Esophagus muscularis mucosa (tissue), 4 donors: ENCODE data around the gene CFAP161. TPM values are rescaled to one million over a fixed set of nuclear protein-coding genes. Genes with fewer than 3 reads are reported as not detected.

Source experiments
- DNase-seq: peaks from one replicate; pipeline ENCODE4 v3.0.0-alpha.2; 2017; ENCODE audit errors: extremely low spot score
- H3K27ac ChIP-seq, 4 donors: fragments of 200-600 bp; sonication (generic); replicated peaks in 1 of 4; 1 replicate in 3 of 4; 2 replicates in 1 of 4; pipeline ENCODE4 v1.5.1; 2016 to 2019; ENCODE audit warnings: mild to moderate bottlenecking in 1 of 4
- H3K27me3 ChIP-seq, 4 donors: fragments of 200-600 bp; sonication (generic); one replicate each; pipeline versions ENCODE4 v1.5.1 to v1.6.0; 2016 to 2019
- H3K36me3 ChIP-seq, 4 donors: fragments of 200-600 bp; sonication (generic); one replicate each; pipeline ENCODE4 v1.5.1; 2016 to 2019
- H3K4me1 ChIP-seq, 4 donors: fragments of 200-600 bp; sonication (generic); one replicate each; pipeline ENCODE4 v1.5.1; 2016 to 2019
- H3K4me3 ChIP-seq, 4 donors: fragments of 200-600 bp; sonication (generic); 1 replicate in 2 of 4; 2 replicates in 2 of 4; pipeline ENCODE4 v1.5.1; 2016 to 2019; ENCODE audit warnings: mild to moderate bottlenecking in 4 of 4, moderate library complexity in 1 of 4
- H3K9me3 ChIP-seq, 4 donors: fragments of 200-600 bp; sonication (generic); 1 replicate in 3 of 4; 2 replicates in 1 of 4; pipeline ENCODE4 v1.5.1; 2016 to 2019
- EP300 ChIP-seq: sonication (generic); formaldehyde crosslinking; IDR thresholded peaks from one replicate; pipeline ENCODE4 v1.6.1; 2017; ENCODE audit warnings: antibody characterized with exemption
- POLR2A ChIP-seq: fragments of 450-650 bp; IDR thresholded peaks from one replicate; pipeline ENCODE4 v1.6.1; 2017; ENCODE audit warnings: antibody characterized with exemption, moderate library complexity, mild to moderate bottlenecking, low read depth
- POLR2AphosphoS5 ChIP-seq, 2 donors: sonication (generic); formaldehyde crosslinking; IDR thresholded peaks; one replicate each; pipeline ENCODE4 v1.6.1; 2017; ENCODE audit warnings: antibody characterized with exemption in 2 of 2
- WGBS: methylation state at CpG from one replicate; pipeline ENCODE4 v1.1.5; 2018; 5-methylcytosine and 5-hydroxymethylcytosine counted together
- intact Hi-C: fragments of 100-400 bp; cut with DNase I; formaldehyde crosslinking; loops from one replicate; pipeline ENCODE4 v1.15.1; 2023
- total RNA-seq, 4 donors: library from RNA; depleted of rRNA; stranded (reverse); fragments of >200 nt; gene quantifications; one replicate each; pipeline versions ENCODE4 v1.1.0 to v1.2.1, GENCODE V29; 2016
- TF ChIP-seq, protein P1 (sequence below), 3 experiments: fragments of 200-600 bp in 2 of 3; fragments of 450-650 bp in 1 of 3; sonication (generic) in 2 of 3; IDR thresholded peaks; one replicate each; pipeline ENCODE4 v1.5.1; 2017 to 2019; ENCODE audit warnings: antibody characterized with exemption in 3 of 3, mild to moderate bottlenecking in 2 of 3, moderate library complexity in 1 of 3

The CFAP161 gene
- total RNA-seq, 4 donors from 2014 or later, result 0.66 to 0.71 TPM; not detected in 2

DNA sequence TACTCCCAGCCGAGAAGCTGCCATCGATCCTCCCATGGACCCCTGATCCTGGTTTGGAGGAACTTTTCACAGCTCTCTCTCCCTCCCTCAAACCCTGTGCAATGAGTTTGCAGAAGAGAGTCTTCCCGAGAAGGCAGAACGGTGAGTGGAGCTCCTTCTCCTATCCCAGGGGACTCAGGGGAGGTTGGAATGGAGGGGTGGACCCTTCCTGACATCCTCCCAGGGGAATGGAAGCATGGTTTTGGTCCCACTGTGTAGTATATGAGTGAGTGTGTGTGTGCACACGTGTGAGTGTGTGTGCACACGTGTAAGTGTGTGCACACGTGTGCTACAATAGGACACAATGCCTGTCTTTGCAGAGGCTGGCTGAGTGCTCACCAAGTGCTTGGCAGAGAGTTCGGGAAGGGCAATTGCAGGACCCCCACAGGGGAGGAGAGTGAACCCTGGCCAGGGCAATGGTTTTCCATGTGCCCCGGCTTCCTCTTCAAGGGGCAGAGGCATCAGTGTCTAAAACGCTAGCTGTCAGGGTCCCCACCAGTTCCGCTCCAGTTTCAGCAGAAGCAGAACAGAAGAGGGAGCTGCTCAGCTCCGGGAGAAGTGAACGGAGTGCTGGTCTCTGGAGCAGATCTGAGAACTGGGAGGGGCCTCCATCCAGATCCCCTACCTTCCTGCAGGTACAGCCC, 48.8 kb downstream of the CFAP161 start:
- H3K27me3 ChIP-seq, result peaks cover 0 to 38% (median 2%) of the 10 kb centered on the region in 4 donors
- DNase-seq, result no peak
- WGBS, result 30% methylated on average over 9 of the region's 13 CpGs
- no peaks in the 10 kb centered on the region for H3K36me3 ChIP-seq
- TF ChIP-seq EP300, result no peak
- H3K4me3 ChIP-seq, result peak overlapping the region; percentile 41 to 57 (median 47)
- no peaks in the 10 kb centered on the region for H3K9me3 ChIP-seq
- intact Hi-C loops, result no loop called here
- H3K4me1 ChIP-seq, result peaks cover 0 to 23% (median 10%) of the 10 kb centered on the region in 4 donors
- peak overlapping the region; percentile 56 to 72 (median 67) for H3K27ac ChIP-seq

DNA sequence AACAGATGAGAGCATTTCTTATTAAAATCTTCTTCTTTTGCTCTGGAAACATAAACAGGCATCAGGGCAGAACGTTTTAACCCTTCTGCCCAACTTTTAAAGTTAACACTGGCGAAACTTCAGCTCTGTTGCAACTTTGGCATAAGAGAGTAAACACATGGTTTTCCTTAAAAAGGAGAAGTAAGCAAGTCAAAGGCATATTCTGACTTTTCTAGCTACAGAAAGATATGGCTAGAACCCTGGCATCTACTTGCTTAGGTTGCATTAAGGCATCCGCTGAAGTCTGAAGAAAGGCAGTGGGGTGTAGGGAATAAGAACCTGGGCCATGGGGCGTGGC, 49.3 kb downstream of the CFAP161 start:
- intact Hi-C loops, result no loop called here

DNA sequence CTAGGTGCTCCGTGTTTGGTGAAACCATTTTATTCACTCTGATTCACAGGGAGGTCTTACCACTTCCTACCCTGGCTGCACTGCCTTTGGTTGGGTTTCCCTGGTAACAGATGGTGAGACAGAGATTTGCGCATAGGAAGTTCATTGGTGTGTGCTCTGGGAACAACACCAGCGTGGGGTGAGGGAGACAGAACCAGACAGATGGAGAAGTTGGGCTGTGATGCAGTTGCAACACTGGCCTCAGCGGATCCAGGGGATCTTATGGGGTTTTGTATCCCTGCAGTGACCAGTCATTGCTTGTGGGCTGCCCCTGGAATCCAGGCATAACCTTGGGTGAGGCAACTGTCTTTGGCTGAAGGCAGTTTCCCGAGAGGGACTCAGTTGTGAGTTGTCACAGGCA, 50.1 kb downstream of the CFAP161 start:
- 52% methylated on average over 5 of the region's 5 CpGs for WGBS
- H3K36me3 ChIP-seq, result no peaks in the 10 kb centered on the region
- H3K27ac ChIP-seq, result peak overlapping the region; percentile 56 to 72 (median 67)
- no peaks in the 10 kb centered on the region for H3K9me3 ChIP-seq
- peak overlapping the region; percentile 41 to 57 (median 47) for H3K4me3 ChIP-seq
- TF ChIP-seq, protein P1, sequence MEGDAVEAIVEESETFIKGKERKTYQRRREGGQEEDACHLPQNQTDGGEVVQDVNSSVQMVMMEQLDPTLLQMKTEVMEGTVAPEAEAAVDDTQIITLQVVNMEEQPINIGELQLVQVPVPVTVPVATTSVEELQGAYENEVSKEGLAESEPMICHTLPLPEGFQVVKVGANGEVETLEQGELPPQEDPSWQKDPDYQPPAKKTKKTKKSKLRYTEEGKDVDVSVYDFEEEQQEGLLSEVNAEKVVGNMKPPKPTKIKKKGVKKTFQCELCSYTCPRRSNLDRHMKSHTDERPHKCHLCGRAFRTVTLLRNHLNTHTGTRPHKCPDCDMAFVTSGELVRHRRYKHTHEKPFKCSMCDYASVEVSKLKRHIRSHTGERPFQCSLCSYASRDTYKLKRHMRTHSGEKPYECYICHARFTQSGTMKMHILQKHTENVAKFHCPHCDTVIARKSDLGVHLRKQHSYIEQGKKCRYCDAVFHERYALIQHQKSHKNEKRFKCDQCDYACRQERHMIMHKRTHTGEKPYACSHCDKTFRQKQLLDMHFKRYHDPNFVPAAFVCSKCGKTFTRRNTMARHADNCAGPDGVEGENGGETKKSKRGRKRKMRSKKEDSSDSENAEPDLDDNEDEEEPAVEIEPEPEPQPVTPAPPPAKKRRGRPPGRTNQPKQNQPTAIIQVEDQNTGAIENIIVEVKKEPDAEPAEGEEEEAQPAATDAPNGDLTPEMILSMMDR (IDR thresholded peaks at IDR 0.05), result no peak
- TF ChIP-seq EP300, result no peak
- TF ChIP-seq POLR2AphosphoS5 (IDR thresholded peaks at IDR 0.05), result peak in 1 of 2 donors; percentile 64
- TF ChIP-seq POLR2A, result no peak
- intact Hi-C loops, result no loop called here
- no peak for DNase-seq
- H3K27me3 ChIP-seq, result peaks cover 0 to 36% (median 2%) of the 10 kb centered on the region in 4 donors
- peaks cover 0 to 23% (median 12%) of the 10 kb centered on the region in 4 donors for H3K4me1 ChIP-seq

More for the DNA sequence above, 49.3 kb downstream of the CFAP161 start:
- DNase-seq, result no peak
- WGBS, result 62% methylated on average over 4 of the region's 4 CpGs
- peaks cover 0 to 23% (median 10%) of the 10 kb centered on the region in 4 donors for H3K4me1 ChIP-seq
- TF ChIP-seq, protein P1 (IDR thresholded peaks at IDR 0.05), result no peak
- TF ChIP-seq POLR2AphosphoS5 (IDR thresholded peaks at IDR 0.05), result no peak
- TF ChIP-seq EP300, result no peak
- TF ChIP-seq POLR2A, result no peak
- no peaks in the 10 kb centered on the region for H3K9me3 ChIP-seq
- H3K27ac ChIP-seq, result peak overlapping the region; percentile 56 to 72 (median 67)
- peaks cover 0 to 38% (median 2%) of the 10 kb centered on the region in 4 donors for H3K27me3 ChIP-seq
- no peaks in the 10 kb centered on the region for H3K36me3 ChIP-seq
- H3K4me3 ChIP-seq, result peak overlapping the region; percentile 41 to 57 (median 47)

DNA sequence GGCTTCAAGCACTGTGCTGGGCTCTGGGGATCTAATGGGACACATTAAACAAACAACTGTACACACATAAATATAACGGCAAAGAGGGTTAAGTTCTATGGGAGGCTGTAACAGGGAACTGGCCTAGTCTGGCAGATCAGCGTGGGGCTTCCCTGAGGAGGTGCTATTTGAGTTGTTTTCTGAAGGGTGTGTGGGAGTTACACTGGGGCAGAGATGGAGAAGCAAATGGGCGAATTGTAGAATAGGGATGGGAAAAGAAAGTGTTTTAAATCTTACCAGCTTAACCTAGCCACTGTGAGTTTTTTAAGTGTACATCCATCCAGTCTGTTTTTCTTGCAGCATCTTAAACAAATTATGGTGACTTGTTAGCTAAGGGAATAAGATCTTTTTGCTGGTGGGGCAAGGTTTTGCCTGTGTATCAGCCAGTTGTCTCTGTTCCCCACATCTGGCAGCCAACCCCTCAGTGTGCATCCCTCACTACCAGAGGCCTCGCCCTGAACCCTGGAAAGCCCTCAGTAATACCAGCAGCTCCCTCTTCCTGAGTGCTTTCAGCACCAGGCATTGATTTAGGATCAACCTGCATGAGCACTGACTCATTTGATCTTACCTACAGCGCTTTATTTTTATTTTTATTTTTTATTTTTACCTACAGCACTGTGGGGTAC, 51.7 kb downstream of the CFAP161 start:
- H3K4me1 ChIP-seq, result peaks cover 0 to 26% (median 13%) of the 10 kb centered on the region in 4 donors
- 78% methylated on average over 5 of the region's 5 CpGs for WGBS
- TF ChIP-seq EP300, result no peak
- H3K36me3 ChIP-seq, result no peaks in the 10 kb centered on the region
- H3K4me3 ChIP-seq, result no peak overlapping the region
- H3K9me3 ChIP-seq, result no peaks in the 10 kb centered on the region
- DNase-seq, result no peak
- peak overlapping the region in 3 of 4 donors; percentile 9 to 72 (median 41) for H3K27ac ChIP-seq
- peaks cover 0 to 25% (median 2%) of the 10 kb centered on the region in 4 donors for H3K27me3 ChIP-seq
- intact Hi-C loops, result no loop called here

DNA sequence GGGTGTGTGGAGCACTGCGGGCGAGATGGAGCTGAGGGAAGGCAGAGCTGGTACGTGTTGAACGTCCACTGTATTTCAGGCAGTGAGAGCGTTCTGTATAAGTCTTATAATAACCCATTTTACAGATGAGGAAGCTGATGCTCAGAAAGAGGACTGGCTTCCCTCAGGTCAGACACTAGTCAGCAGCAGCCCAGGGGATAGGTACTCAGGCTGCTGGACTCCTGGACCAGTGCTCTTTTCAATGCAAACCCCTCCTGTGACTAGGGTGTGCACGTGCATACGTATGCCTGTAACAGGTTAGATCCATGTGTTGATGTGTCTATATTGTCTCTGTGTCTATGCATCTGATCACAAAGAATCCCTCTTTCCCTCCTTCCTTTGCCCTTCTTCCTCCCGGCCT, 54.3 kb downstream of the CFAP161 start:
- peaks cover 0 to 9% (median 2%) of the 10 kb centered on the region in 4 donors for H3K27me3 ChIP-seq
- H3K9me3 ChIP-seq, result no peaks in the 10 kb centered on the region
- H3K27ac ChIP-seq, result peak overlapping the region in 3 of 4 donors; percentile 57 to 66 (median 63)
- intact Hi-C loops, result no loop called here
- H3K4me3 ChIP-seq, result no peak overlapping the region
- no peaks in the 10 kb centered on the region for H3K36me3 ChIP-seq
- 92% methylated on average over 8 of the region's 8 CpGs for WGBS
- TF ChIP-seq POLR2AphosphoS5 (IDR thresholded peaks at IDR 0.05) (no peak), EP300 (no peak), POLR2A (no peak)
- TF ChIP-seq, protein P1 (IDR thresholded peaks at IDR 0.05), result no peak
- DNase-seq, result no peak
- H3K4me1 ChIP-seq, result peaks cover 0 to 12% (median 3%) of the 10 kb centered on the region in 4 donors
